ENCODE results near the gene SURF4.
"Not testable (repeated sequence)": the region's sequence is repeated elsewhere in the genome, so short reads cannot be mapped to it uniquely, and the experiment has no call there.

The SURF4 gene

DNA sequence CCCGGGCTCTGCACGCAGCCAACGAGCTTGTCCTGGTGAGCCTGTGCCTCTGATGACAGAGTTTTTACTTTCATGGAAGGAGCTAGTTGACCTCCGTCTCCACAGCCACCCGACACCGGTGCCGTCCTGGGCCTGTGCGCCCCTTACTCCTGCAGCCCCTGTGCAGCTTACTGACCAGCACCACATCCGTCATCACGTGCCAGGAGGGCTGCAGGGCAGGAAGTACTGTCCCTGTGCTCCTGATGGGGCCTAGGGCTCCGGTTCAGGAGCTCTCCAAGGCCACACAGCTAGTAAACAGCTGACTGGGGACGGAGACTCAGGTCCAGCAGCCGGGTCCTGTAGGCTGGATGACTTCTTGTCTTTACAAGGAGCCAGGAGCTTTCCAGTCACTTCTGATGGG is 10.5 kb upstream of the SURF4 start:
- Mint-ChIP-seq H3K36me3 (no peaks in the 10 kb centered on the region), H3K4me1 (ENCODE audit: low read depth) (no peaks in the 10 kb centered on the region)

DNA sequence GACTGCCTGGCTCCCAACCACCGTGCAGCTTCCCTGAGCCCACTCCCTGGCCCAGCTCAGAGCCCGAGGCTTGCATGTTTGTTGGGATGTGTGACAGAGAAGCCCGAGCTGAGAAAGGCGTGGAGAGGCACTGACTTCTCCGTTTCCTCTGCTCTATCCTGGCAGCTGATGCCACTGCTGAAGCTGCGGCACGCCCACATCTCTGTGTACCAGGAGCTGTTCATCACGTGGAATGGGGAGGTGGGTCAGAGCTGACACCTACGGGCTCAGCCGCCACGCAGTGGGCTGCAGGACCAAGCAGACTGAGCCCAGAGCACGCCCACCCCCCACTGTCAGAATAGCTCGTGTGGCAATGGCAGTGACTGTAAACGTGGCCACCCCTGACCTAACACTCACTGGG is 9.6 kb upstream of the SURF4 start:
- no peaks in the 10 kb centered on the region for H3K4me1 Mint-ChIP-seq (ENCODE audit: low read depth)
- no peak overlapping the region for H3K4me3 Mint-ChIP-seq
- H3K27ac Mint-ChIP-seq = no peak overlapping the region
- H3K36me3 Mint-ChIP-seq = no peaks in the 10 kb centered on the region
- no peaks in the 10 kb centered on the region for H3K9me3 Mint-ChIP-seq (ENCODE audit: low read depth)
- H3K27me3 Mint-ChIP-seq = peaks cover 3% of the 10 kb centered on the region

More for the DNA sequence above, 10.5 kb upstream of the SURF4 start:
- Mint-ChIP-seq H3K27me3 (peaks cover 3% of the 10 kb centered on the region), H3K9me3 (ENCODE audit: low read depth) (no peaks in the 10 kb centered on the region), H3K4me3 (no peak overlapping the region), H3K27ac (no peak overlapping the region)

DNA sequence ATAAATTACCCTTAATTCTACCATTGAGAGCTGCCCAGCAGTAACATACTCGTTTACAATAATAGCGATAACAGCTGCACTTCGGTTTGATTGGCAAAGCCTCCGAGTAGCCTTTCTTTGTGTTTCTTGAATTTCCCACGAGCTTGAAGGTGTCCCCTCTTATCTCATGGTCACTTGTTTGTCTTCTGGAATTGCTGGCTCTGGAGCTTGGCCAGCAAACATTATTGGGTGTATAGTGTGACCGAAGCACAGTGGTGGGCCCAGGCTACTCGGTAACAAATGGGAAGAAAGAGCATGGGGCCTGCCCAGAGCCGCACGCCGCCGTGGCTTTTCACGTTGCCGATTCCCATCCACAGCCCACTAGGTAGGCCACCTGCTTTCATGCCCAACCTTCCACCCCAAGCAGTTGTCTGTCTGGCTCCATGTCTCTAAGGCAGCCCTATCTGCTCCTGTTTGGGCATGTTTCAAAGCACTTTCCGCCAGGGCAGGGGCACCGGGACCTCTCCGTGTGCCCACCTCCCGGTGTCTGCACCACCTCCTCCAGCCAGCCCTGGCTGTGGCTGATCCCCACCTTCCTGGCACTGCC is 9.0 kb upstream of the SURF4 start:
- Mint-ChIP-seq H3K9me3 (ENCODE audit: low read depth) (no peaks in the 10 kb centered on the region), H3K27ac (no peak overlapping the region), H3K4me1 (ENCODE audit: low read depth) (no peaks in the 10 kb centered on the region), H3K36me3 (no peaks in the 10 kb centered on the region), H3K27me3 (peaks cover under 1% of the 10 kb centered on the region), H3K4me3 (no peak overlapping the region)

- H3K27ac Mint-ChIP-seq = no peak overlapping the region
Measured at GRCh38 chr9:133383438-133383837, 7.6 kb upstream of the SURF4 start.

DNA sequence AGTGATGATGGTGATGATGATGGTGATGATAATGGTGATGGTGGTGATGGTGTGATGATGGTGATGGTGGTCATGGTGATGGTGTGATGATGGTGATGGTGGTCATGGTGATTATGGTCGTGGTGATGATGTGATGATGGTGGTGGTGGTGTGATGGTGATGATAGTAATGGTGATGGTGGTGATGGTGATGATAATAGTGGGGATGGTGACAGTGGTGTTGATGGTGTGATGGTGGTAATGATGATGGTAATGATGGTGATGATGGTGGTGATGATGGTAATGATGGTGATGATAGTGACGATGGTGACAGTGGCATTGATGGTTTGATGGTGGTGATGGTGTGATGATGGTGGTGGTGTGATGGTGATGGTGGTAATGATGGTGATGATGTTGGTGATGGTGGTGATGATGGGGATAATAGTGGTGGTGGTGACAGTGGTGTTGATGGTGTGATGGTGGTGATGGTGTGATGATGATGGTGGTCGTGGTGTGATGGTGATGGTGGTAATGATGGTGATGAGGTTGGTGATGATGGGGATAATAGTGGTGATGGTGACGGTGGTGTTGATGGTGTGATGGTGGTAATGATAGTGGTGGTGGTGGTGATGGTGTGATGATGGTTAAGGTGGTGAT is 6.8 kb upstream of the SURF4 start:
- Mint-ChIP-seq H3K27ac (no peak overlapping the region), H3K27me3 (no peaks in the 10 kb centered on the region), H3K36me3 (no peaks in the 10 kb centered on the region), H3K4me1 (ENCODE audit: low read depth) (no peaks in the 10 kb centered on the region), H3K4me3 (no peak overlapping the region), H3K9me3 (ENCODE audit: low read depth) (no peaks in the 10 kb centered on the region)

More at GRCh38 chr9:133383438-133383837, 7.6 kb upstream of the SURF4 start:
- H3K4me3 Mint-ChIP-seq = no peak overlapping the region
- no peaks in the 10 kb centered on the region for H3K9me3 Mint-ChIP-seq (ENCODE audit: low read depth)
- H3K4me1 Mint-ChIP-seq (ENCODE audit: low read depth) = no peaks in the 10 kb centered on the region
- H3K36me3 Mint-ChIP-seq = no peaks in the 10 kb centered on the region
- H3K27me3 Mint-ChIP-seq = no peaks in the 10 kb centered on the region

DNA sequence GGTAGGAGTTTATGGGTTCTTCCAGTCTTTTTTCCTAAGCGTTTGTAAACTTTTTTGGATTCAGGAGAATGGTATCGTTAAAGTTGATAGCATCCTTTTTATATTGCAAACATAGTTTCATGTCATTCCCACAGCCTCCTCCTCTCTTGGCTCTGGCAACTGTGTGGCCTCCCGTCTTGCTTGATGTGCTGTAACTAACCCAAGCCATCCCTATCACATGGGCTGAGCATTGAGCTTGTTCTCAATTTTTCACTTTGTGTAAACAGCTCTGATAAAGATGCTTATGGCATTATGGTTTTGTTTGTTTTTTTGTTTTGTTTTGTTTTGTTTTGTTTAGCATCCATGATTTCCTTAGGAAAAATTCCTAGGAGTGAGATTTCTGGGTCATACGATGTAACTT is 4.9 kb upstream of the SURF4 start:
- Mint-ChIP-seq H3K27me3 (no peaks in the 10 kb centered on the region), H3K27ac (no peak overlapping the region), H3K4me3 (no peak overlapping the region), H3K36me3 (no peaks in the 10 kb centered on the region), H3K9me3 (ENCODE audit: low read depth) (no peaks in the 10 kb centered on the region), H3K4me1 (ENCODE audit: low read depth) (no peaks in the 10 kb centered on the region)

DNA sequence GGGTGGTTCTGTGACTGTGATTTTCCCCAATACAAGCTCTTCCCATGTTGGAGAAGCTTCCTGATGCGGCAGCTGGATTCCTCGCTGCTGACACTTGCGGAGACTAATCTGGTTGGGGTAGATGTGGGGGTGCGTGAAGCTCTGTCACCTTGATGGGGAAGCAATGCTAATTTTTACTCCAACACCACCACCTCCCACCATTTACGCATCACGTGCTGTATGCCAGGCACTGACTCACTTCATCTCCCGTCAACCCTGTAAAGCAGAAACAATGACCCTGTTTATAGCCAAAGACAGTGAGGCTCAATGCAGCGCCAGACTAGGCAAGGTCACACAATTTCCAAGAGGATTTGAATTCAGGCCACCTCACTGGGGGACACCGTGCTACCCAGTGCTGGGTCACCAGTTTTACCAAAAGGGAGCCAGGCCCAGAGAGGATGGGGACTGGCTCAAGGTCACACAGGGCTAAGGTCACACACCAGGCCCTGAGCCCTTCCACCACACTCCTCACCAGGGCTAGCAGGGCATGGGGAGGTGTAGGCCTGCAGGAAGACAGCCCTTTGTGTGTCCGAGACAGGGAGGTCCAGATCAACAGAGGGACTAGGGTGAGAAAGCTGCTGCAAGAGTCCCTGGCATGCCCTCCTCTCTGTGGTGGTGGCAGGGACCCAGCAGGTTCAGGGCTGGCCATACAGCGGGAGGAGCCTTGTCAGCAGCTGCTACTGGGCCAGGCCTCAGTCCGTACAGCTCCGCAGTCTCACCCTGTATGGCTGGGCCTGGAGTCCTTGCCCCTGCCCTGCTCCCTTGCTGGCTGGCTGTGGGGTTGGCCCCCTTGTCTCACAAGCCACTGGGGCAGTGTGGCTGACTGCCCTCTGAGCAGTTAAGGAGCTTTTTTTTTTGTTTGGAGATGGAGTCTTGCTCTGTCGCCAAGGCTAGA is 3.6 kb upstream of the SURF4 start:
- no peak overlapping the region for H3K27ac Mint-ChIP-seq
- no peaks in the 10 kb centered on the region for H3K27me3 Mint-ChIP-seq
- H3K9me3 Mint-ChIP-seq (ENCODE audit: low read depth) = no peaks in the 10 kb centered on the region
- no peaks in the 10 kb centered on the region for H3K36me3 Mint-ChIP-seq
- H3K4me3 Mint-ChIP-seq = no peak overlapping the region
- peaks cover 3% of the 10 kb centered on the region for H3K4me1 Mint-ChIP-seq (ENCODE audit: low read depth)

- no peaks in the 10 kb centered on the region for H3K9me3 Mint-ChIP-seq (ENCODE audit: low read depth)
- H3K27me3 Mint-ChIP-seq = no peaks in the 10 kb centered on the region
- H3K4me1 Mint-ChIP-seq (ENCODE audit: low read depth) = peaks cover 7% of the 10 kb centered on the region
- peak overlapping the region; percentile 12 for H3K4me3 Mint-ChIP-seq
- H3K27ac Mint-ChIP-seq = no peak overlapping the region
- no peaks in the 10 kb centered on the region for H3K36me3 Mint-ChIP-seq
Measured at GRCh38 chr9:133378408-133378962, 2.6 kb upstream of the SURF4 start.

DNA sequence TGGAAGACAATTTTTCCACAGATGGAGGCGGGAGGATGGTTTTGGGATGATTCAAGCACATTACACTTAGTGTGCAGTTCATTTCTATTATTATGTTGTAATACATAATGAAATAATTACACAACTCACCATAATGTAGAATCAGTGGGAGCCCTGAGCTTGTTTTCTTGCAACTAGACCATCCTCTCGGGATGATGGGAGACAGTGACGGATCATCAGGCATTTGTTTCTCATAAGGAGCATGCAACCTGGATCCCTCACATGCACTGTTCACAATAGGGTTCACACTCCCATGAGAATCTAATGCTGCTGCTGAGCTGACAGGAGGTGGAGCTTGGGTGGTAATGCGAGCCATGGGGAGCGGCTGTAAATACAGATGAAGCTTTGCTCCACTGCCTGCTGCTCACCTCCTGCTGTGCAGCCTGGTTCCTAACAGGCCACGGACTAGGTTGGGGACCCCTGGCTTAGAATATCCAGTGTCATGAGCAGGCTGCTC is 1.9 kb upstream of the SURF4 start:
- Mint-ChIP-seq H3K4me1 (ENCODE audit: low read depth) (peaks cover 14% of the 10 kb centered on the region), H3K36me3 (no peaks in the 10 kb centered on the region), H3K4me3 (no peak overlapping the region), H3K9me3 (ENCODE audit: low read depth) (no peaks in the 10 kb centered on the region), H3K27me3 (no peaks in the 10 kb centered on the region), H3K27ac (no peak overlapping the region)

GRCh38 chr9:133377280-133377679 is 1.4 kb upstream of the SURF4 start:
- H3K27me3 Mint-ChIP-seq; H3K36me3 Mint-ChIP-seq; H3K9me3 Mint-ChIP-seq (ENCODE audit: low read depth): not testable (repeated sequence)
- Mint-ChIP-seq H3K4me3 (peak overlapping the region; percentile 73), H3K4me1 (ENCODE audit: low read depth) (peaks cover 19% of the 10 kb centered on the region), H3K27ac (peak overlapping the region; percentile 72)

DNA sequence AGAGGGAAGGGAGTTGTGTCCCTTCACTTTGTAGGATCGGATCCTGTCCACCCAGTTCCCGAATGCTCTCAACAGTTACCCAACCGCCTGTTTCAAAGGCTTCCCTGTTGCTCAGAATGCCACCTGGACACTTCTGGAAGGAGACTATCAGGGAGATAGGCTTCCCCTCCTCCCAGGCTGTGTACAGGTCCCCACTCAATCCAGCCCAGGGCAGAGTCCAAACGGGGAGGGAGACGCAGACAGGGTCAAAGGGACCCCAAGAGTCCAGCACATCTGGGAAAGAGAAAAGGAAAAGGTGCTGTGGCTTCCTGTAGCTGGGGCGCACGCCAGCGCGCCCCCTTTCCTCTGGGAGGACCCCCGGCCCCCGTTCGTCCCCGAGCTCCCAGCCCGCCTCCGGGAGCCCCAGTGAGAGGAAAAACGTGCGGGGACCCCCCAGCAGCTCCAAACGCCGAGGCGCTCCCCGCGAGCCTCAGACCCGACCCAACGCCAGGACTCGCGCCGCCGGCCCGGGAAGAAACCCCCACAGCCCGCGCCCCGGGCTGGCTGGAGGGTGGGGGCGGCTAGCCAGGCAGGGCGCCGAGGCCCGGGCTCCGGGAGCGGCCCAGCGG is 640 bp downstream of the SURF4 start:
- H3K4me3 Mint-ChIP-seq = peak overlapping the region; percentile 93
- H3K36me3 Mint-ChIP-seq = peaks cover 3% of the 10 kb centered on the region
- peaks cover 40% of the 10 kb centered on the region for H3K4me1 Mint-ChIP-seq (ENCODE audit: low read depth)
- no peaks in the 10 kb centered on the region for H3K9me3 Mint-ChIP-seq (ENCODE audit: low read depth)
- no peaks in the 10 kb centered on the region for H3K27me3 Mint-ChIP-seq
- H3K27ac Mint-ChIP-seq = peak overlapping the region; percentile 93

GRCh38 chr9:133374612-133375115 is 1.2 kb downstream of the SURF4 start:
- Mint-ChIP-seq H3K36me3 (peaks cover 3% of the 10 kb centered on the region), H3K27me3 (no peaks in the 10 kb centered on the region), H3K4me3 (peak overlapping the region; percentile 93), H3K4me1 (ENCODE audit: low read depth) (peaks cover 45% of the 10 kb centered on the region), H3K27ac (peak overlapping the region; percentile 93), H3K9me3 (ENCODE audit: low read depth) (no peaks in the 10 kb centered on the region)

DNA sequence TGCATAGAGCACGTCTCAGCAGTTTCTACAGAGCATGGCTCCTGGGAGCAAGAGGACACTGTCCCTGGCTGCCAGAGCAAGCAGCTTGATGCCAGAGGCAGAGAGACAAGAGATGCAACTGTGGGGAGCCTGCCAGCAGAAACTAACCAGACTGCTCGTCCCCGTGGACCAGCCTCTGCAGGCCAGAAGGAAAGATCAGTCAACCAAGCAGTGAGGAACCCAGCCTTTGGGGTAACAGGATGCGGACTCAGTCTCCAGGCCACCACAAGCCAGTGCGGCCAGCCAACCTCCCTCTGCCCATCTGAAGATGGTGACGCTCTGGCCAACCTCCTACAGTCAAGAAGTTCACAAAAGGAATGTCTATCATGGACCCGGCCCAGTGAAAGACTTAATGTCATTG is 3.7 kb downstream of the SURF4 start:
- H3K27me3 Mint-ChIP-seq = no peaks in the 10 kb centered on the region
- H3K27ac Mint-ChIP-seq = peak overlapping the region; percentile 88
- H3K4me1 Mint-ChIP-seq (ENCODE audit: low read depth) = peaks cover 63% of the 10 kb centered on the region
- peaks cover 6% of the 10 kb centered on the region for H3K36me3 Mint-ChIP-seq
- H3K9me3 Mint-ChIP-seq (ENCODE audit: low read depth) = no peaks in the 10 kb centered on the region
- peak overlapping the region; percentile 80 for H3K4me3 Mint-ChIP-seq

GRCh38 chr9:133371261-133371711 is 4.6 kb downstream of the SURF4 start:
- Mint-ChIP-seq H3K4me3 (peak overlapping the region; percentile 80), H3K4me1 (ENCODE audit: low read depth) (peaks cover 66% of the 10 kb centered on the region), H3K9me3 (ENCODE audit: low read depth) (no peaks in the 10 kb centered on the region), H3K27ac (peak overlapping the region; percentile 88), H3K36me3 (peaks cover 6% of the 10 kb centered on the region), H3K27me3 (no peaks in the 10 kb centered on the region)

All from activated naive CD8-positive, alpha-beta T cell (primary cell).